ENCODE measurements around the gene NUP210L. TPM values are rescaled to one million over a fixed set of nuclear protein-coding genes. Genes with fewer than 3 reads are reported as not detected.

NUP210L gene
- total and polyA plus RNA-seq, 9 donors: 0.07 to 0.10 TPM; not detected in 7

DNA sequence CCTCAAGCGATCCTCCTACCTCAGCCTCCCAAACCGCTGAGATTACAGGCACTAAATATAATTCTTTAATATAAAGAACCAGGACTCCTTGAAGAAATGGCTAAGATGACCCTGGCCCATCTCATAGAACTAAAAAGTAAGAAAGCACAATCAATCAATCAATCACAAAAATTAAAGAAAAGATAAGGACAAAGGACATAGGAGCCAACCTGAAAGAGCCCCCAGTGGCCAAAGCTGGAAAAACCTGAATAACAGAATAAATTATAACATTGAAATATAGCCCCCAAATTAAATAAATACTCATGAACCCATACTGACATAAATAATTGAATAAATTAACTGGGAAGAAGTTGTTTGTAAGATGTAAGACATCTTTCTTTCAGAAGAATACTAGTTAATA lies 8.9 kb downstream of the NUP210L start:
- no peak overlapping the region for H3K4me3 ChIP-seq
- no peaks in the 10 kb centered on the region for H3K27me3 ChIP-seq
- H3K36me3 ChIP-seq: no peaks in the 10 kb centered on the region
- H3K4me1 ChIP-seq (ENCODE audit: insufficient read depth): no peaks in the 10 kb centered on the region
- intact Hi-C loops (cut with DNase I): no loop called here
- no peak for TF ChIP-seq CTCF (IDR thresholded peaks at IDR 0.05)
- no peak for TF ChIP-seq POLR2A (IDR thresholded peaks at IDR 0.05)
- no peak for TF ChIP-seq EP300 (IDR thresholded peaks at IDR 0.05)
- H3K27ac ChIP-seq: no peak overlapping the region
- H3K9me3 ChIP-seq: no peaks in the 10 kb centered on the region
- WGBS, 3 donors: 51 to 98% (median 98%) methylated on average over 2 of the region's 2 CpGs
- no peak for DNase-seq

GRCh38 chr1:154142358-154142757 lies 12.5 kb downstream of the NUP210L start:
- Histone ChIP-seq H3K27me3 (no peaks in the 10 kb centered on the region), H3K4me3 (no peak overlapping the region), H3K9me3 (no peaks in the 10 kb centered on the region), H3K4me1 (ENCODE audit: insufficient read depth) (no peaks in the 10 kb centered on the region), H3K36me3 (no peaks in the 10 kb centered on the region), H3K27ac (no peak overlapping the region)
- no peak for DNase-seq
- TF ChIP-seq CTCF (IDR thresholded peaks at IDR 0.05) (no peak), EP300 (IDR thresholded peaks at IDR 0.05) (no peak), POLR2A (IDR thresholded peaks at IDR 0.05) (no peak)
- intact Hi-C loops (cut with DNase I): no loop called here
- 79 to 97% (median 97%) methylated on average over 6 of the region's 6 CpGs for WGBS, 3 donors

GRCh38 chr1:154141240-154141639 lies 13.6 kb downstream of the NUP210L start:
- H3K4me3 ChIP-seq: no peak overlapping the region
- WGBS, 3 donors: 15% methylated on average over 3 of the region's 3 CpGs
- H3K36me3 ChIP-seq: no peaks in the 10 kb centered on the region
- H3K27me3 ChIP-seq: no peaks in the 10 kb centered on the region
- TF ChIP-seq EP300 (IDR thresholded peaks at IDR 0.05): no peak
- TF ChIP-seq CTCF (IDR thresholded peaks at IDR 0.05): no peak
- TF ChIP-seq POLR2A (IDR thresholded peaks at IDR 0.05): no peak
- no peaks in the 10 kb centered on the region for H3K9me3 ChIP-seq
- no peaks in the 10 kb centered on the region for H3K4me1 ChIP-seq (ENCODE audit: insufficient read depth)
- H3K27ac ChIP-seq: no peak overlapping the region
- intact Hi-C loops (cut with DNase I): no loop called here
- no peak for DNase-seq

GRCh38 chr1:154137888-154138287 lies 17.0 kb downstream of the NUP210L start:
- TF ChIP-seq POLR2A (IDR thresholded peaks at IDR 0.05) (no peak), EP300 (IDR thresholded peaks at IDR 0.05) (no peak), CTCF (IDR thresholded peaks at IDR 0.05) (no peak)
- H3K4me3 ChIP-seq: no peak overlapping the region
- no peaks in the 10 kb centered on the region for H3K36me3 ChIP-seq
- no peaks in the 10 kb centered on the region for H3K27me3 ChIP-seq
- no peak for DNase-seq
- 63 to 75% (median 70%) methylated on average over 3 of the region's 3 CpGs for WGBS, 3 donors
- no peak overlapping the region for H3K27ac ChIP-seq
- no peaks in the 10 kb centered on the region for H3K9me3 ChIP-seq
- intact Hi-C loops (cut with DNase I): no loop called here
- no peaks in the 10 kb centered on the region for H3K4me1 ChIP-seq (ENCODE audit: insufficient read depth)

DNA sequence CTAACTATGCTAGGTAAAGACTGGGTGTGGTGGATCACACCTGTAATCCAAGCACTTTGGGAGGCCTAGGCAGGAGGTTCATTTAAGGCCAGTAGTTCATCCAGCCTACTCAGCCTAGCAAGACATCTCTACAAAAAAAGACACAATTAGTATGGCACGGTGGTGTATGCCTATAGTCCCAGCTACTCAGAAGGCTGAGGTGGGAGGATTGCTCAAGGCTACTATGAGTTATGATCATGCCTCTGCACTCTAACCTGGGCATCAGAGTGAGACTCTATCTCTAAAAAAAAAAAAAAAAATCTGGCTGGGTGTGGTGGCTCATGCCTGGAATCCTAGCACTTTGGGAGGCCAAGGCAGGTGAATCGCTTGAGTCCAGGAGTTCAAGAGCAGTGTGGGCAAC lies 21.6 kb downstream of the NUP210L start:
- no peaks in the 10 kb centered on the region for H3K27me3 ChIP-seq
- WGBS, 3 donors: 78 to 92% (median 87%) methylated on average over 2 of the region's 2 CpGs
- H3K27ac ChIP-seq: no peak overlapping the region
- H3K4me3 ChIP-seq: no peak overlapping the region
- DNase-seq: no peak
- intact Hi-C loops (cut with DNase I): no loop called here
- no peak for TF ChIP-seq EP300 (IDR thresholded peaks at IDR 0.05)
- no peak for TF ChIP-seq CTCF (IDR thresholded peaks at IDR 0.05)
- no peak for TF ChIP-seq POLR2A (IDR thresholded peaks at IDR 0.05)
- H3K9me3 ChIP-seq: no peaks in the 10 kb centered on the region
- no peaks in the 10 kb centered on the region for H3K4me1 ChIP-seq (ENCODE audit: insufficient read depth)
- H3K36me3 ChIP-seq: no peaks in the 10 kb centered on the region
